ENCODE data around the gene TFAP2A.

Gene TFAP2A

DNA sequence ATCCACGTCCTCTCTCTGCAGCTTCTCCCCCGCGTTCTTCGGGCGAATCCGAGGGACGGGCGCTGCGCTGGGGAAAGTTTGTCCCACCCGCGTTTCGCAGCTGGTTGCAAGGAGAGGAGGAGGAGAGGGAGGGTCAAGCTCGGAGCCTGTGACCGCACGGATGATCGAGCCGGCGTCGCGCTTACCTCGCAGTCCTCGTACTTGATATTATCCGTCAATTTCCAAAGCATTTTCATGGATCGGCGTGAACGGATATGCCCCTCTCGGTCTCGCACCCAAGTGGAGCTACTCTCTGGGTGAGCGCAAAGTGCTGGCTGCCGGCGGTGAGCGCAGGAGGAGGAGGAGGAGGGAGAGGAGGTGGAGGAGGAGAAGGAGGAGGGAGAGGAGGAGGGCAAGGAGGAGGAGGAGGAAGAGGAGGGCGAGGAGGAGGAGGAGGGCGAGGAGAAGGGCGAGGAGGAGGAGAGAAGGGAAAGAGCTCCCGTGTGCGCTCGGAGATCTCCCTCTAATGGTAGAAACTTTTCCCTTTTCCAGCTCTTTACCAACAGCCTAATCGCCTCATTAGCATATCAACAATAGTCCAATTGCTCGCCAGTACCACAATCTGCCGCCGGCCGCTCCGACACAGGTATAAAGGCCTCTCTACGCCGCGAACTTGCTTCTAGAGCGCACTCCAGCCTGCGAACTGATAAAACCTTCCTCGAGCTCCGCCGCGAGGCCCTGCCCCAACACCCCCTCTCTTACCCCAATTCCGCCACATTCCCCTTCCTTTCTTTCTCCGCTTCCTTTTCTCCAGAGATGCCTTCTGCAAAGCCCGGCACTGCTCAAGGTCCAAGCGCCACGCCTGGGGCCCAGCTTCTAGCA, at the start of gene TFAP2A:
Gene TFAP2A (minus strand): TSS at position 319 of the 861 bp plus-strand sequence. CDS start 83 bp downstream, at position 236.
- no peak for DNase-seq

DNA sequence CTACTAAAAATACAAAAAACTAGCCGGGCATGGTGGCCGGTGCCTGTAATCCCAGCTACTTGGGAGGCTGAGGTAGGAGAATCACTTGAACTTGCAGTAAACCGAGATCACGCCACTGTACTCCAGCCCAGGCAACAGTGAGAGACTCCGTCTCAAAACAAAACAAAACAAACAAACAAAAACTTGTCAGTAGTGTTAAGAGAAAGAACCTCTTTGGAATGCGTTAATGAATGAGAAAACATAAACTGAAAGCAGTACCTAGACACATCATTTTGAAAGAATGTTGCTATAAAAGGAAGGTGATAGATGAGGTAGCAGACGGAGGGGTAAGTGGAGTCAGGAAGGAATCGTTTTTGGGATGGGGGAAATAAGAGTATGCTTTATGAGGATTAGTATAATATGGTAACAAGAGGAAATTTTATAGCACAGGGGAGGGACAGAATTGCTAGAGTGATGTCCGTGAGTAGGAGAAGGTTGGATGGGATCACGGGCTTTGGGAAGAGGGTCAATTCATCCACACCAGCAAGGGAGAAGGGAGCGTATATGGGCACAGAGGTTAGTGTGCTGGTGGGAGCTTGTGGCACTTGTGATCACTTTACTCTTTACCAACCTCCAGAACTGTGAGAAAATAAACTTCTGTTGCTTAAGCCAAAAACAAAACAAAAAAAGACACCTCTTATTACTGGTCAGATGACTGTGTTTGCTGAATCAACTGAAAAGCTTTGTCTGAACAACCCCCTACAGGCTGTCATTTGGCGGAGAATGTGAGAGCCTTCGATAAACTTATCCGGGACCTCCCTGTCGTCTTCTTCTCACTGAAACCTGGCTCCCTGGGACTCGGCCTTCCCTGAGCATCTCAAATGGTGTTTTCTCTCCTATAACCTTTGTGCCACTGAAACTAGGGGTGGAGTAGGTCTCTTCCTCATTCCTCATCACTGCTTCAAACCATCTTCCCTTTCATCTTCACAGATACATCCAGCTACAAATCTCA, 48.9 kb upstream of the TFAP2A start:
- DNase-seq, result no peak

DNA sequence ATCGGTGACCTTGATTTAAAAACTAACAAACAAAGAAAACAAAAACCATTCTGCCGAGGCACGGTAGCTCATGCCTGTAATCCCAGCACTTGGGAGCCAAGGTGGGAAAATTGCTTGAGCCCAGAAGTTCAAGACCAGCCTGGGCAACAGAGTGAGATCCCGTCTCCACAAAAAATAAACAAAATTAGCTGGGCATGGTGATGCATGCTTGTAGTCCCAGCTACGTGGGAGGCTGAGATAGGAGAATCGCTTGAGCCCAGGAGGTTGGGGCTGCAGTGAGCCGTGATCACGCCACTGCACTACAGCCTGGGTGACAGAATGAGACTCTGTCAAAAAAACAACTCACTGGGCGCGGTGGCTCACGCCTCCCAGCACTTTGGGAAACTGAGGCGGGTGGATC, 48.2 kb upstream of the TFAP2A start:
- DNase-seq, result no peak

DNA sequence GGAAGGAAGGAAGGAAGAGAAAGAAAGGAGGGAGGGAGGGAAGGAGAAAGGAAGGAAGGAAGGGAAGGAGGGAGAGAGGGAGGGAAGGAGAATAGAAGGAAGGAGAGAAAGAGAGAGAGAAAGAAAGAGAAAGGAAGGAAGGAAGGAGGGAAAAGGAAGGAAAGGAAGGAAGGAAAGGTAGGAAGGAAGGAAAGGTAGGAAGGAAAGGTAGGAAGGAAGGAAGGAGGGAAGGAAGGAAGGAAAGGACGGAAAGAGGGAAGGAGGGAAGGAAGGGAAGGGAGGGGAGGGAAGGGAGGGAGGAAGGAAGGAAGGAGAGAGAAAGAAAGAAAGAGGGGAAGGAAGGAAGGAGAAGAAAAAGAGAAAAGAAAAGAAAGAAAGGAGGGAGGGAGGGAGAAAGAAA, 47.0 kb upstream of the TFAP2A start:
- DNase-seq, result no peak

DNA sequence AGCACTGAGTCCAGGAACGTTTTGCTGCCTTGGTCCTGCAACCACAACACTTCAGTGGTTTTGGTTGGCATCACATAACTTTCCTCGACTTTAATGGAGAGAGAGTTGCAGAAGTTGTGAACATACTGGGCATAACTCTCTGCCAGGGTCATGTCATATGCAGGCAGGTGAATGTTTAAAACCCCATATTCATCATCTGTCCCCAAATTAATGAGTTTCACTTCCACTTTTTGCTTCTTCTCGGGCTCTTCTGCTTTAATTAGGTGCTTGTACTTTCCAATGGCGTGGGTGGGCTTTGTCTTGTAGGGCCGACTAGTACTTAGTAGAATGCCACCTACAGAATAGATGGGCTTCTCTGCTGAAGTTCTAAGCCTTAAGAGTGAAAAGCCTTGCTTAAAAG, 45.2 kb upstream of the TFAP2A start:
- DNase-seq, result no peak

DNA sequence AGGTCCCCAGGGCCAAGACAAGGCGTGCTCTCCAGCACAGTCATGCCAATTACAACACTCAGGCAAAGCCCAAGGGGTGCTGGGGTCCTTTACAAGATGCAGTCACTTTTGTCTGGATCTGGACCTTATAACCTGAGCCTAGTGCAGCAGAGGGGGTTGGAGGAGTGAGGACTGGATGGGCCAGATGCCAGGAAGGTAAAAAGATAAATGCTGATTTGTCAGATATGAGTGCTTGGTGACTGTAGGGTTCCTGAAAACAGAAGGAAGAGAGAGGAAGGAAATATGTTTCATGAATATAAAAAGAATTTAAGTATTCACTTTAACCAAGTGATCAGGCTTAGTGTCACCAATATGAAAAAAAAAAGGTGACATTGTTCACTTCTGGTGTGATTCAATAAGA, 43.4 kb upstream of the TFAP2A start:
- DNase-seq, result no peak

DNA sequence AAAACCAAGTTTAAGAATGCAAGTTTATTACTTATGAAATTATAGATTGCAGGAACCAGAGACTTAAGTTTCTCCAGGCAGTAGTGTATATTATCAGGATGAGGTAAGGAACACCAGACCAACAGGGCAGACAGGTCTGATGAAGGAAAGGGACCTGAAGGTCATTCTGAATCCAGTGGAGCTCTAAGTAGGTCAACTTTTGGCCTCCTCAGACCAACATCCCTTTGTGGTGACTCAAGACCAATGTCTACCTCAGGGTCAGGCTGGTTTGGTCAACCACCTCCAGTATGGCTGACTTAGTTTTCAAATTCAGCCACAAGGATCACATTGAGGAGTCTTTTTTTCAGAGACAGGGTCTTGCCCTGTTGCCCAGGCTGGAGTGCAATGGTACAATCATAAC, 38.7 kb upstream of the TFAP2A start:
- DNase-seq, result no peak

DNA sequence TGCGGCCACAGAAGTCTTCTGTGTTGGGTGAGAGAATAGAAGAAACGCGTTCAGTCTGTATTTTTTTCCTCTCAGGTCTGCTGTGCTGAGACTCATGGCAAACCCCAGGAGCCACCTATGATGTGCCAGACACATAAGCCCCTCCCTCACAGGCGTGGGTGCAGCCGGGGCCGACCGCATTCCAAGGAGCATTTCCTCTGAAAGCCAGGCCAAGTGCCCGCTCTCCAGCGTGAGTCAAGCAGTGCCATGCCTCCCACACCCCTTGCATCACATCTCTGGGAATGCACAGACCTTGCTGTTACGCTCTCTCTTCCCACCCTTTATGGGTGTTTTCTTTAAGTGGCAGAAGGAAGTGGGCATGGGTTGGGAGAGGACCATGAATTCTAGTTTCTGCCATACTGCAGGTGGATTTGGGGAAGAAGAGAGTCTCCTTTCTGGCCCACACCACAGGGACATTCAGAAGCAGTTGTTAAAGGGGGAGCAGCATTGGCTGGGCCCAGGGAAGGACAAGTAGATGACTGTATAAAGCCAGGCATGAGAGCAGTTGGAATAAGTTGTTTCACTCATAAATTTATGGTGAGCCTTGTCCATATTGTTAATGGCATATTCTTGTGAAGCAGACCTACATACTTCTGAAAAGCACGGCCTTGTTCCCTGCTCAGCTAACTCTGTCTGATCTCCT, 37.1 kb upstream of the TFAP2A start:
- DNase-seq, result no peak

DNA sequence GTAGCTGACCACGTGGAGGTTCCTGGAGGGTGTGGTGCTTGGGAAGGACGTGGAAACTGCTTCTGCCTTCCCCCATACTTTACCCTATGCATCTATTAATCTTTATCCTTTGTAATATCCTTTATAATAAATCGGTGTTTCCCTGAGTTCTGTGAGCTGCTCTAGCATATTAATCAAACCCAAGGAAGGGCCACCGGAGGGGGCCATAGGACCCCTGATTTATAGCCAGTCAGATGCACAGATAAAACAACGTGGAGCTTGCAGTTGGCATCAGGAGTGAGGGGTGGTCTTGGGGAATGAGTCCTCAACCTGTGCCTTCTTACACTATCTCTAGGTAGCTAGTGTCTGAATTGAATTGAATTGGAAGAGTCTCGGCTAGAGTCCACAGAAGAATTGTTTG, 36.5 kb upstream of the TFAP2A start:
- DNase-seq, result no peak

DNA sequence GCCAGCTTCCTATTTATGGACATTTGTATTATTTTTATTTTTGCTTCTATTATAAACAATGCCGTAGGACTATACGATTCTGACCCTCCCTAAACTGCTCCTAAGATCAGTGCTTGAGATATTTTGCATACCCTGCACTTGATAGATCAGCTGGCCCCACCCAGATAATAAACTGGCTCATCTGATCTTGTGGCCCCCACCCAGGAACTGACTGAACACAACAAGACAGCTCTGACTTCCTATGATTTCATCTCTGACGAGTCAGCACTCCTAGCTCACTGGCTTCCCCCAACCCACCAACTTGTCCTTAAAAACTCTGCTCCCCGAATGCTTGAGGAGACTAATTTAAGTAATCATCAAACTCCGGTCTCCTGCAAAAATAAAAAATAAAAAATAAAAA, 34.9 kb upstream of the TFAP2A start:
- DNase-seq, result no peak

DNA sequence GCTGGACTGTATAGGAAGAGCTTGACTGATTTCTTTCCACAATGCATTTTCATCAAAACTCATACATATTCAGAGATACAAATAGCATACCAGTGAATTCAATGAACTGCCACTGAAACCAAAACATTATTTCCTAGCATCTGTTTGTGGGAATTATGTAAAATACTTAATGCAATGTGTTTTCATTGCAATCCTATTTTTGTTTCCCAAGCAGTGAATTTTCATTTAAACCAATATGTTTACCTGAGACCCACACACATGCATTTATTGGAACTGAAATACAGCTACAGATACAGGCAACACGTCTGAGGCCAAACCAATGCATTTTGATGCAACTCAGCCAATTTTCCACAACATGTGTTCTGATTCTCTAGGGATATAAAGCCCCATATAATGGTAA, 33.2 kb upstream of the TFAP2A start:
- DNase-seq, result no peak

DNA sequence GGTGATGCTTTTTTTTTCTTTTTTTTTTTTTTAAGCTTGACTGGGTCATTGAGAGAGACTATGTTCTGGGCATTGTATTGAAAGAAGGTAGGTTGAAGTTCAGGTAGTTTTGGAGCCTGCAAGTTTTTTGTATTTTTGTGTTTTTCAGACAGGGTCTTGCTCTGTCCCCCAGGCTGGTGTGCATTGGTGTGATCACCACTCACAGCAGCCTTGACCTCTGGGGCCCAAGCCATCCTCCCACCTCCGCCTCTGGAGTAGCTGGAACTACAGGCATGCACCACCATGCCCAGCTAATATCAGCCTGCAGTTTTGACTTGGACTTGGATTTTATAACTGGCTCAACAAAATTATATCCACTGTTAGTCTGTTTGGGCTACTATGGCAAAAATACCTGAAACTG, 31.7 kb upstream of the TFAP2A start:
- DNase-seq, result no peak

DNA sequence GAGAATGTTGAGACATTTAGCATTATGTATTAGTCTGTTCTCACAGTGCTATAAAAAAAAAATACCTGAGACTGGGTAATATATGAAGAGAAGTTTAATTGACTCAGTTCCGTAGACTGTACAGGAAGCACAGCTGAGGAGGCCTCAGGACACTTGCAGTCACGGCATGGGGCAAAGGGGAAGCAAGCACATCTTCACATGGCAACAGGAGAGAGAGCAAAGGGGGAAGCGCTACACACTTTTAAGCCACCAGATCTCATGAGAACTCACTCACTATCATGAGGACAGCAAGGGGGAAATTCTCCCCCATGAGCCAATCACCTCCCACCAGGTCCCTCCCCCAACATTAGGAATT, 26.8 kb upstream of the TFAP2A start:
- DNase-seq, result no peak

DNA sequence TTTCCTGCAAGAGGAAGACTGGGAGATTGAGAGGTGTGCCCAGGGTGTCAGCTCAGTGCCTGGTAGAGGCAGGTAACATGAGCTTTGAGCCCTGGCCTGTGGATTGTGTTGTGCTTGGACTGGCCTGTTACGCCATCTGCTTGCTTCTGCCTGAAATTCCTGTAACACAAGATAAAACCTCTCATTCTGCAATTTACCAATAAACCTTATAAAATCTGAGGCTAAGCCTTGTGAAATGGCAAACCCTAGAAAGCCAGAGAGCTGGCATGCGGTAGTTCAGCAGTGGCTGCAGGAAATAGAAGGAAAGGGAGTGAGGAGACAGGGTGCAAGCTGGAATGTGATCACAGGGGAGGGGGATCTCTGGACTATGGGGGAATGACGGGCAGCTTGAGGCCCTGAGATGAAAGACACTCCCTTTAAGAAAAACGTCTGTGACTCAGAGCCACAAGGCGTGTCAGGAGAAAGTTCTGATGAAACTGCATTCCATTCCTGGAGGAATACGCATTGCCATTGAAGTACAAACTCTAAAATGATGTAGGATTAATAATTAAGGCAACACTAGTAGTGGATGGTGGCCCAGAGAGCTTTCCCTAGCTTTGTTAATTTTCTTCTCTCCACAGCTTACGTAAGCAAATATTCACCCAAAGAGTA, 26.3 kb upstream of the TFAP2A start:
- no peak for DNase-seq

DNA sequence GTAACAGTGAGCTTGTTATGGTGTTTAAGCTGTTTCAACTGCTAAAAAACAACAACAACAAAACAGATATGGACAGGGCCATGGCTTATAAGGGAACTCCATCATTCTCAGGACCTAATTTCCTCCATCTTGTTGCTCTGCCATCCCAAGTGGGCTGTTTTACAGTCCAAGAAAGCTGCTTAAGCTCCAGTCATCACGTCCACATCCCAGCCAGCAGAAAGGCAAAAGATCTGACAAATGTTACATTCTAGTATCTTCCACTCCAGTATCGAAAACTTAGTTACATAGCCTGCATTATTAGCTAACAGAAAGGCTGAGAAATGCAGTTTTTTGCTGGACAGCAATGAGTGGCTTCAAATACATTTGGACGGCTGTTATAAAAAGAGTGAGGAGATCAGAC, 23.0 kb upstream of the TFAP2A start:
- DNase-seq, result no peak

DNA sequence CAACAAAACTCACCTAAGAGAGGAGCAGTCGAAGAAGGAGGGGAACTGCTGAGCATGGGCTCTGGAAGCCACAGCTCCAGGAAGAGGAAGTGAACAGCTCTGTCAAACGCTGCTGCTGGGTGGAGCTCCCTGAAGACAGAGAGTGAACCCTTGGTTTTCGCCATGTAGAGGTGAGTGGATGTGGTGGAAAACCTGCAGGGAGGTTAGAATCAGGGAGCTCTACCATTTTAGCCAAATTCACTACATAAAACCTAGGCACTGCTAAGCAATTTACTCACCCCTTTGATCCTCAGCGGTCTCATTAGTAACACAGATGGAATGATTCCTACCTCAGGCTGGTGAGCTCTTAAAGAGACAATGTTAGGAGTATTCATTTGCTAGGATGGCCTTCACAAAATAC, 19.4 kb upstream of the TFAP2A start:
- DNase-seq, result no peak

DNA sequence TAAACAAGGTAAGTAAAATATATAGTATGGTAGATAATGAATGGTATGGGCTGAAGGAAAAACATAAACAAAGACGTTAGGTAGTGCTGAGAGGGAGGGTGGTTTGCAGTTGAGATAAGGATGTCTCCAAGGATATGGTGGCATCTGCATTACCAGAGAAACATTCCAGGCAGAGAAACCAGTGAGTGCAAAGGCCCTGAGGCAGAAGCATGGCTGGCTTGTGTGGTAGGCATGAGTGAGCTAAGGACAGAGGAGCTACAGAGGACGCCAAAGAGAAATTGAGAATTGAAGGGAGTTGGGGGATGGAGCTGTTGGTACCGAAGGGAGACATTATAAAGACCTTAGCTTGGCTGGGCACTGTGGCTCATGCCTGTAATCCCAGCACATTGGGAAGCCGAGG, 18.4 kb upstream of the TFAP2A start:
- DNase-seq, result no peak

DNA sequence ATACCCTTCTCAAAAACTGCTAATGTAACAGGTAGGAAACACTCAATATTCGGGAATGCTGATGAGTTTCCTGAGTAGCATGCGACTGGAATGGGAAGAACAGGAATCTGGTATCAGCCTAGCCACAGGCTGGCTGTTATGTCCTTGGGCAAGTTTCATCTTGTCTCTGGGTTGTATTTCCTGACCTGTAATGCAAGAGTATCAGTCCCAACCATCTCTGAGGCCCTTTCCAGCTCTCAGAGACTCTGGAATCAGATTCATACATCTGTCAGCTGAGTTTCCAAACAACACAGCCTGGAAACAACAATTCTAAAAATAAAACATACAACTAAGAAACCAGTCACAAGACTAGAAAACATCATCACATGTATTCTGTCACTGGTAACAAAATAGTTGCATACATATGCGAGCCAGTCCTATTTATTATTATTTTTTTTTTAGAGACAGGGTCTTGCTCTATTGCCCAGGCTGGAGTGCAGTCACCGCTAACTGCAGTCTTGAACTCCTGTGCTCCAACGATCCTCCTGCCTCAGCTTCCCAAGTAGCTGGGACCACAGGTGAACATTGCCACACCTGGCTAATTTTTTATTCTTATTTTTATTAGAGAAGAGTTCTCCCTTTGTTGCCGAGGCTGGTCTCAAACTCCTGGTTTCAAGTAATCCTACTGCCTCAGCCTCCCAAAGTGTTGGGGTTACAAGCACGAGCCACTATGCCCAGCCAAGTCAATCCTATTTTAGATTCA, 16.7 kb upstream of the TFAP2A start:
- DNase-seq, result no peak

DNA sequence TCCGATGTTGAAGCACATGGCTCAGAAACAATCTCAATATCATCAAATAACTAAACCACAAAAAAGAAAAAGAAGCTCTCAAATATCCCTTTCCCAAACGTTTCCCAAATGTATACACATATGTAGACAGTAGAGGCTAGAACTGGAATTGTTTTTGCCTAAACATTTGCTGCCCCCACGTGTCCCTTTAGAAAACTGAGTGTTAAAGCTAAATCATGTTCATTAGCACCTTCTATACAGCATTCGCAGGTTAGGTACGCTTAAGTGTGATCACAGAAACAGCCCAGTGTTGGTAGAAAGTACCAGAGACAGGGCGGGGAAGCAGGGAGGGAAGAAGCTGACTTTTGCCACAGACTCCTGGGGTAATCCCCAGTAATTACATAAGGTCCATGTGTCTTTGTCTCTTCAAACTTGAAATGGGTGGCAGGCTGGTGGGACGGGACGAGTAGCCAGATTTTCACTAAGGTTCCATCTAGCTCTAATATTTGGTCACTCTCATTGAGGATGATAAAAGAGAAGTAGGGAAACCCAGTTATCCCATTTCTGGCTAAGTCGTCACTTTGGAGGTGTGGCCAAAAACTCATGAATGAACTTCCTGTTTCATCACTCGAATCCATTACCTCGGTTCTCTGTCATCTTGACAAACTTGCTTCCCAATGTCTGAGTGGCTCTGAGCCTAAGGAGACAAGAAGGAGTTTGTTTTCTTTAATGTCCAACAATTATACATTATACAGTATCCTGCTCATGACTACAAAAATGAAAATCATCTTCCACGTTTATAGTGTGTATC, 15.0 kb upstream of the TFAP2A start:
- no peak for DNase-seq

DNA sequence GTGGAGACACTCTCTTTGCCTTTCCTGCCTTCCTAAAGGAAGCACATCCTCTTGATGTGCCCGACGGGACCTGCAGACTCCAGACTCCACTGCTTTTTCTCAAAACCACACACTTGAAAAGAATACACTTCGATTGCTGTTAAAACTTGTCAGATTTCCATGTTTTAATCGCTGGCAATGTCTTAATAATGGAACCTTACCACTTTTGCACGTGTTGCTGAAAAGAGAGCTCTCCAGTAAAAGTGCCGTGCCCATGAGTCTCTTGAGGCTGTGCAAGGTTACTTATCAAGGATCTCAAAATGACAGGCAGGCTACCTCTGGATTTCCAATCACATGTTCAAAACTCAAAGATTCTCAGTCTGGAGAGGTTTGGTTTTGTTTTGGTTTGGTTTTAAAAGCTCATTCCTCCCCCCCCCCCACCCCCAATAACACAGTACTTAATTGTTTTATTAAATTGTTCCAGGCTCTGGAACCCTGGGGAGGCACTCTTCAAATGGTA, 12.0 kb upstream of the TFAP2A start:
- no peak for DNase-seq

Data from activated CD4-positive, alpha-beta T cell treated with anti-CD3 and anti-CD28 coated beads, Interleukin-2, amount 50 U/mL, for 4 hours (primary cell).